Kasumi-1 (cell line): ENCODE data around the gene KCNN3.
"Not testable (repeated sequence)": the region's sequence is repeated elsewhere in the genome, so short reads cannot be mapped to it uniquely, and the experiment has no call there.

ENCODE experiments used
- DNase-seq, 2 experiments: peaks; one replicate each; lab custom pipeline; 2025; lab: John Stamatoyannopoulos, UW

KCNN3 gene

GRCh38 chr1:154870115-154870571 is at the start of gene KCNN3:
KCNN3 (minus strand) TSS chr1:154870281; CDS start chr1:154869964, 317 bp downstream.
- DNase-seq = peak; percentile 70 to 71

DNA sequence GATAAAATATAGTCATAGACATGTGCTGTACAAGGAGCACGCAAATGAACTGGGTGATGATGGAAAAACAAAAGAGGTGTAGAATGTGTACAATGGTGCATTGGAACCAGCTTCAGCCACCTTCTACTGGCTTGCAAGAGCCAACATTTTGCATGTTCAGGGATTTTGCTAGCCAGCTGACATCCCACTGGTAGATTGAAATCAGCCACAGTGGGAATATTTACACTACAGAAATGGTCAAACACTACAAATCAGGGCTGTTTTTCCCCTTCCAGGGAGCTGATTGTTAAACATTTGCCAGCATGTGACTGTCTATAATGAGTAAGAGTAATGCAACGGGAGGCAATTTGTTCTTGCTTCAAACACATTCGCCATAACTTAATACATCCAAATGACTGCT is 43.2 kb upstream of the KCNN3 start:
- no peak for DNase-seq

GRCh38 chr1:154912755-154913154 is 42.7 kb upstream of the KCNN3 start:
- DNase-seq = no peak

GRCh38 chr1:154911691-154912550 is 41.8 kb upstream of the KCNN3 start:
- DNase-seq = no peak

- DNase-seq = no peak
Measured at GRCh38 chr1:154910851-154911250, 40.8 kb upstream of the KCNN3 start.

DNA sequence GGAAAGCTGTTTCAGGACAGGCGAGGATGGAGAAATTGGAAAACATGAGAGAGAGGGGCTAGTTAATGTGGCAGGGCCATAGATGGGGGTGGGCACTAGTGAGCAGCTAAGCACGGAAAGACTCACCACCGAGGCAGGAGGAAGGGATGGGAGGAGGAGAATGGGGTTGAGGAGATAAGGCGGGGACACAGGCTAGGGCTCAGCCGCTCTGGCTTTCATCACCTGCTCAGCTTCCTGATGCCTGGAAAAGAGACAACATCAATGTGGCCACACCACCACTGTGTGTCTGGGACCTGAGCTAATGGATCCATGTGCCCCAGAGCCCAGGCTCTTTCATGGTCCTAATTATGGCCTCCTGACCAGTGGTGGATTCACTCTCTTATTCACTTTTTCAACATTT is 38.9 kb upstream of the KCNN3 start:
- no peak for DNase-seq

GRCh38 chr1:154908129-154908528 is 38.0 kb upstream of the KCNN3 start:
- DNase-seq = not testable (repeated sequence)

DNA sequence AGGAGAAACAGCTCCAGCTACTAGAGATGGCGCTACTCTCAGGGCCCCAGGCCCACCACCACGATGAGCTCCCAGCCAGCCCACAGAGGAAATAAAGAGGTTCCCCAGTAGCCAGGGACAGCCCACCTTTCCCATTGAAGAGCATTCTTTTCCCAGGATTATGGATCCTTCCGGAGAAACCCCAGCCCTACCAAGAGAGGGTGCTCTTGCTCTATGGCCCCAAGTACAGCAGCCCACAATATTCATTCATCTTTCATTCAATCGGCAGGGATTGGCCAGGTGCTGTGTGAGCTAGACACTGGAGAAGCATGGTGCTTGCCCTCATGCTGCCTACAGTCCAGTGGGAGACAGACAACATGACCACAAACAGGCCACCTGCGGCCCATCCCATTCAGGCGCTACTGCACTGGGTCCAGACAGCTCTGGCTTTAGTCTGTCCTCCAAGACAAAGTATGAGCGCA is 36.6 kb upstream of the KCNN3 start:
- DNase-seq = peak; percentile 41 to 68

- no peak for DNase-seq
Measured at GRCh38 chr1:154902938-154903566, 33.0 kb upstream of the KCNN3 start.

- no peak for DNase-seq
Measured at GRCh38 chr1:154901591-154901990, 31.5 kb upstream of the KCNN3 start.

- DNase-seq = no peak
Measured at GRCh38 chr1:154899041-154899440, 29.0 kb upstream of the KCNN3 start.

- no peak for DNase-seq
Measured at GRCh38 chr1:154896771-154897286, 26.7 kb upstream of the KCNN3 start.

GRCh38 chr1:154895798-154896197 is 25.7 kb upstream of the KCNN3 start:
- DNase-seq = no peak

DNA sequence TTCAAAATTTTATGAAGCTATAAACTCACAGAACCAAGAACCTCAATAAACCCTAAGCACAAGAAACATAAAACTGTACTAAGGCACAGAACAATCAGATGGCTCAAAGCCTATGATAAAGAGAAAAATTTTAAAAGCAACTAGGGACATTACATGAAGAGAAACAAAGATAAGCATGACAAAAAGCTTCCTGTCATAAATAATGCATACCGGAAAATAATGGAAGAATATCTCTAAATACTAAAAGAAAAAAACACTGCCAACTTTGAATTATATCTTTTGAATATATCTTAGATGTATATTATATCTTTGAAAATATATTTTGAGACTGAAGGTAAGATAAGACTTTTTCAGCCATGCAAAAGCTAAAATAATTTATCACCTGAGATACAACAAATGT is 21.4 kb upstream of the KCNN3 start:
- no peak for DNase-seq

GRCh38 chr1:154888757-154889156 is 18.7 kb upstream of the KCNN3 start:
- DNase-seq = no peak

DNA sequence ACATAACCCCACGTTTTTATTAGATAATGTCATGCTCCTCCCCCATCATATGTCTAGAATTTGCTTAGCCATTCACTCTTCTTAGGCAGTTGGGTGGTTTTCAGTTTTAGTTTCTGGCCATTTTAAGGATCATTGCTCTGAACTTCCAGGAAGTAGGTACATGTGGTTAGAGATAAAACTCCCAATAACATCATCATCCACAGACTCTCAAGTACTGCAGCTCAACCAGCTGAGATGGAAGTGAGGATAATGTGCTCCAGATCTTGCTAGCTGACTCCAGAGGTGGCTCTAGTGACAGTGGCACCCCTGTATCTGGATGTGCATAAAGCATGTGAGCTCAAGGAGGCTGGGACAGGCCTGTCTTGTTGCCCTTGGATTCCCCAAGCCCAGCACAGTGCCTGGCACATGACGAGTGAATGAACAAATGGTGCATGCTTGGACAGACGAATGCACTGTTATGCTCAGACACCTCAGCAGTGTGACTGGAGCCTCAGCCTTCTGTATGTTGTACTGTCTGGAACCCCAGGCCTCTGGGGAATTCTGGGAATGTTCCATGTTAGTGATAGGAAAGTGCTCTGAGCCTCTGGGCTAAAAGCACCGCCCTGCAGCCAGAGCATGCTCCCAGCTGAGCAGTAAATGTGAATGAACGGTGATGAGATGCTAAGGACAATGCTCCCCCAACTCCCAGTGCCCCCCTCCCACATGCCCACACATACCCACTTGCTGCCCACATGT is 16.4 kb upstream of the KCNN3 start:
- DNase-seq = no peak

DNA sequence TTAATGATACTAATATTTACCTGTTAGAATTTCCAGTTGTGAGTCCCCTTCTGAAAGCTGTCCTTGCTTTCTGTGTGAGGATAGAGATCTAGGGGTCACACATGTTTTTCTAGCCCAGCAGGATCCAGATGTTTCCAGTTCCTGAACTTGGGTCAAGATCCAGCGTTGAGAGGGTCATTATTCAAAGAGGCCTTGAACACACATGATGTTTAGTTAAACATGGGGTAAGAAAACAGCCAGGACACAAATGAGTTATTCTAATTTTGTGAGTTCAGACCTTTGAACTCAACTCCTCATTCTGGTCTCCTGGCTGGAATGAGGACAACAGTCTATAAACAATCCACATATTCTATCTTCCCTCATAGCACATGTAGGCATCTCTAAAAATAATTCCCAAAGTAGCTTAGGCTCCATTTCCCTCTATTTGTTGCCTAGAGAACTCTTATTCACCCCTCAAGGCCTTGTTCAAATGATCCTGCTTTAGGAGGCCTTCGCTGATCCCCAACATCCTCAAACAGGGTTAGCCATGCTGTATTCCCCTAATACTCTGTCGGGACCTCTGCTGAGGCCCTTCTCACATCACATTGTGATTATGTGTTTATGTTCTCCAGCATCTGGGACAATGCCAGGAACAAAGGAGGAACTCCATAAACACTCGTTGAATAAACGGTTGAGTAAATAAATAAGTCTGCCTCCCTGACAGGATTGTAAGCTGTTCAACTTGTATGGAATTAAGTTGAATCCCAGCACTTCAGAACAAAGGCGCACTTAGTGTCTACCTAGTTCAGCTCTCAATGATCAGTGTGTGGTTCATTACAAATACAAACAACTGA is 15.0 kb upstream of the KCNN3 start:
- no peak for DNase-seq

- no peak for DNase-seq
Measured at GRCh38 chr1:154883919-154884868, 14.1 kb upstream of the KCNN3 start.

DNA sequence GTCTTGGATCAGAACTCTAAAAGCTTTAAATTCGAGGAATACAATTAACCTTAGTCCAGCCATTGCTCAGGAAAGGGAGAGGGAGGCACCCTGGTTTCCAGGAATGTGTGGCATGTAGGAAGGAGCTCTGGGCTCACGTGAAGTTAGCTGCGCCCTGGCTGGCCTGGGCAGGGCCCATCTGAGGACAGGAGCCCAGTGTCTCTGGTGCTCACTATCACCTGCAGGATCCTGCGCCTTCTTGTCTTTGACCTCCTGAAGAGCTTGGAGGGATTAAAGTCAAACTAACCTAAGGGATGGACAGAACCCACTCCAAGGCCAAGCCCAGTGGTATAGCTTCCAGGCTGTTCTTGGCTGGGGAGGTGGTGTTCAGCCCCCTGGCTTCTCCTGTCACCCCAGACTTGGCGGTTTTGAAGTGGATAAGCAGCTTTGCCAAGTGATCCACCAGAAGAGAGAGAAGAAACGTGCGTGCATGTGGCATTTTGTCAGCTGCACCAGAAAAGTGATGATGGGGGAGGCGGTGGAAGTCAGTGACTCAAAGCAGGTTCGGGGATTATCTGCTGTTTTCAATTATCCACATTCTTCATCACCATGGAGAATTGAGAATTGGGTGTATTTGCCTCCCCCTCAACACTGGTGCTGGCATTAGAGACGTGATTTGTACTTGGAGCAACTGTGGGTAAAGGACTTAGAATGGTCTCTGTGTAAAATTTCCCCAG is 11.9 kb upstream of the KCNN3 start:
- no peak for DNase-seq

DNA sequence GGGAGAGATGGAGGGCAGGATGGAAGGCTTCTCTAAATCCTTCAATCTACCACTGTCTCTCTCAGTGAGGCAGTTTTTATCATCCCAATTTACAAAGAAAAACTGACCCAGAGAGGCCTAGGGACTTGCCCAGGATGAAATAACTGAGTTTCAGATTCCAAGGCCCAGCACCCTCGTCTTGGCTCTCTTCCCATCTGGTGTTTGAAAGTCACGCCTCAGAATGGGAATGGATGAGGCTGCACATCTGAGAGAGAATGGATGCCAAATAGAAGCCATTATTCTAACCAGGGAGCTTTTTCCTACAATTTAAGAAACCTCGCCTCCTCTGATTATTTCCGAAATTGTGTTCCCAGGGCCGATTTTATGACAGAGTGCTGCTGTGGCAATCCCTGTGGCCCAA is 10.6 kb upstream of the KCNN3 start:
- no peak for DNase-seq
